K562 (cell line): ENCODE results near the gene NECTIN4. TPM values are rescaled to one million over a fixed set of nuclear protein-coding genes. Genes with fewer than 3 reads are reported as not detected.
A peak's percentile ranks its signal among the peaks of the same experiment; 100 is the strongest.

ENCODE experiments used
- ATF3 ChIP-seq, 2 experiments: fragments of 450-650 bp in 1 of 2; sonication (generic) in 1 of 2; formaldehyde crosslinking in 1 of 2; IDR thresholded peaks in 1 of 2; conservative IDR thresholded peaks in 1 of 2; 2 replicates each; pipeline versions ENCODE4 v1.6.1 to v1.8.1; 2016 to 2023; ENCODE audit warnings: mild to moderate bottlenecking in 2 of 2, moderate library complexity in 2 of 2, inconsistent platforms in 1 of 2, missing genetic modification reagents in 1 of 2
- CC2D1A ChIP-seq: fragments of 450-650 bp; IDR thresholded peaks from 2 replicates; pipeline ENCODE4 v1.6.1; 2017; ENCODE audit warnings: mild to moderate bottlenecking
- ERF ChIP-seq: fragments of 450-650 bp; formaldehyde crosslinking; IDR thresholded peaks from 2 replicates; pipeline ENCODE4 v1.4.0; 2020; ENCODE audit warnings: mild to moderate bottlenecking, mixed read lengths
- HDAC2 ChIP-seq: fragments of 450-650 bp; IDR thresholded peaks from 2 replicates; pipeline ENCODE4 v1.6.1; 2016; ENCODE audit warnings: mild to moderate bottlenecking
- IRF2 ChIP-seq: sonication (generic); formaldehyde crosslinking; IDR thresholded peaks from 2 replicates; pipeline ENCODE4 v1.8.1; 2022; ENCODE audit warnings: mild to moderate bottlenecking, missing genetic modification reagents
- MAFG ChIP-seq: fragments of 450-650 bp; conservative IDR thresholded peaks from 2 replicates; pipeline ENCODE4 v1.6.1; 2016; ENCODE audit warnings: missing genetic modification characterization, missing compliant biosample characterization
- MEF2A ChIP-seq: IDR thresholded peaks from 2 replicates; pipeline ENCODE4 v1.6.1; 2011; ENCODE audit warnings: low read depth, mild to moderate bottlenecking, low read length, moderate library complexity; ENCODE audit not compliant: control insufficient read depth
- MXD1 ChIP-seq: fragments of 250-450 bp; sonication (Bioruptor Pico); IDR thresholded peaks from 2 replicates; pipeline ENCODE4 v1.8.0; 2021; ENCODE audit warnings: borderline replicate concordance, mild to moderate bottlenecking, moderate library complexity; ENCODE audit not compliant: poor library complexity, severe bottlenecking
- NCOA2 ChIP-seq, 2 experiments: fragments of 450-650 bp; IDR thresholded peaks; 2 replicates each; pipeline ENCODE4 v1.6.1; 2018; ENCODE audit warnings: mild to moderate bottlenecking in 2 of 2, moderate library complexity in 1 of 2; ENCODE audit not compliant: partially characterized antibody in 2 of 2
- NFYB ChIP-seq: IDR thresholded peaks from 2 replicates; pipeline ENCODE4 v1.6.1; 2011; ENCODE audit warnings: mild to moderate bottlenecking, moderate library complexity; ENCODE audit not compliant: insufficient read length; ENCODE audit errors: extremely low read depth
- RBM25 ChIP-seq: fragments of 200-400 bp; formaldehyde crosslinking; IDR thresholded peaks from 2 replicates; pipeline ENCODE4 v1.6.1; 2018; ENCODE audit warnings: low read length, low read depth, moderate library complexity; ENCODE audit not compliant: severe bottlenecking
- RFX7 ChIP-seq: fragments of 250-450 bp; sonication (Bioruptor Pico); IDR thresholded peaks from 2 replicates; pipeline ENCODE4 v1.5.1; 2021; ENCODE audit warnings: mild to moderate bottlenecking
- SAFB ChIP-seq: fragments of 200-400 bp; formaldehyde crosslinking; IDR thresholded peaks from 2 replicates; pipeline ENCODE4 v1.6.1; 2017; ENCODE audit warnings: low read depth, low read length, borderline replicate concordance
- SRSF9 ChIP-seq: fragments of 200-400 bp; formaldehyde crosslinking; IDR thresholded peaks from 2 replicates; pipeline ENCODE4 v1.6.1; 2017; ENCODE audit warnings: low read depth, low read length, borderline replicate concordance
- TEAD4 ChIP-seq, 2 experiments: sonication (generic) in 1 of 2; formaldehyde crosslinking in 1 of 2; IDR thresholded peaks; 2 replicates each; pipeline versions ENCODE4 v1.6.1 to v1.8.0; 2012 to 2022; ENCODE audit warnings: borderline replicate concordance in 1 of 2, inconsistent platforms in 1 of 2, low read length in 1 of 2, mild to moderate bottlenecking in 1 of 2, missing genetic modification reagents in 1 of 2
- TGIF2 ChIP-seq: sonication (generic); formaldehyde crosslinking; IDR thresholded peaks from 2 replicates; pipeline ENCODE4 v1.8.1; 2022; ENCODE audit warnings: mild to moderate bottlenecking, missing genetic modification reagents, moderate library complexity
- XRCC3 ChIP-seq: fragments of 450-650 bp; IDR thresholded peaks from 2 replicates; pipeline ENCODE4 v1.6.1; 2017; ENCODE audit warnings: mild to moderate bottlenecking, moderate library complexity
- ZBTB2 ChIP-seq: fragments of 450-650 bp; IDR thresholded peaks from 2 replicates; pipeline ENCODE4 v1.6.1; 2016; ENCODE audit warnings: antibody characterized with exemption
- ZBTB43 ChIP-seq: sonication (generic); formaldehyde crosslinking; IDR thresholded peaks from 2 replicates; pipeline ENCODE4 v1.8.0; 2023; ENCODE audit warnings: mild to moderate bottlenecking, missing genetic modification reagents
- ZKSCAN3 ChIP-seq: fragments of 250-450 bp; sonication (Bioruptor Pico); IDR thresholded peaks from 2 replicates; pipeline ENCODE4 v1.4.0; 2020
- ZNF124 ChIP-seq: sonication (generic); formaldehyde crosslinking; IDR thresholded peaks from 2 replicates; pipeline ENCODE4 v1.8.1; 2022; ENCODE audit warnings: missing genetic modification reagents
- ZNF143 ChIP-seq: sonication (generic); formaldehyde crosslinking; IDR thresholded peaks from 2 replicates; pipeline ENCODE4 v1.9.0; 2022; ENCODE audit warnings: mild to moderate bottlenecking, missing genetic modification reagents
- ZNF175 ChIP-seq: fragments of 200-800 bp; sonication (Bioruptor generic); IDR thresholded peaks from 2 replicates; pipeline ENCODE4 v1.6.1; 2016; ENCODE audit warnings: low read depth, mild to moderate bottlenecking, missing genetic modification characterization, missing compliant biosample characterization
- ZNF197 ChIP-seq: fragments of 200-800 bp; sonication (Bioruptor generic); IDR thresholded peaks from 2 replicates; pipeline ENCODE4 v1.6.1; 2016; ENCODE audit warnings: low read depth, missing genetic modification characterization, missing compliant biosample characterization
- ZNF347 ChIP-seq: fragments of 450-650 bp; formaldehyde crosslinking; IDR thresholded peaks from 2 replicates; pipeline ENCODE4 v1.4.0; 2020; ENCODE audit warnings: low read depth, mild to moderate bottlenecking, moderate library complexity
- polyA plus RNA-seq, 8 experiments: library from polyadenylated mRNA; depleted of rRNA in 4 of 8; stranded (reverse) in 5 of 8; unstranded in 3 of 8; fragments of >200 nt; fragmentation: Nextera tagmentation in 2 of 8; fragmentation: Illumina TruSeq in 1 of 8; extraction: Ambion mirVana in 2 of 8; extraction: Trizol in 1 of 8; gene quantifications; 2 replicates each; pipeline versions ENCODE4 v1.2.1 to v1.2.3, GENCODE V29; 2011 to 2014; ENCODE audit warnings: inconsistent platforms in 1 of 8, missing spikeins in 1 of 8
- total RNA-seq, 7 experiments: library from RNA; depleted of rRNA in 6 of 7; stranded (reverse); fragments of >200 nt in 6 of 7; fragmentation: Illumina TruSeq in 2 of 7; extraction: Trizol in 2 of 7; gene quantifications; 2 replicates each; pipeline versions ENCODE4 v1.2.1 to v1.2.3, GENCODE V29; 2011 to 2021; ENCODE audit warnings: low replicate concordance in 1 of 7

Gene NECTIN4
- total and polyA plus RNA-seq, 9 of the 15 experiments (the other 6 are each of a cell fraction or from before 2014, with no cell fraction given): 0.01 to 0.09 TPM; not detected in 7

GRCh38 chr1:161033751-161034150 lies 55.6 kb downstream of the NECTIN4 start (continued):
- TF ChIP-seq ZNF175 (no peak), HDAC2 (no peak), RBM25 (no peak), TEAD4 (IDR thresholded peaks at IDR 0.05; ENCODE audit: low read length) (peak; percentile 36; the same call in 1 of the 2 replicates), TEAD4 (CRISPR knock-in tag; IDR thresholded peaks at IDR 0.05; ENCODE audit: borderline replicate concordance) (no peak), ZBTB2 (no peak), MAFG (tag) (no peak), ATF3 (IDR thresholded peaks at IDR 0.05) (peak; percentile 91), ATF3 (CRISPR knock-in tag; conservative IDR thresholded peaks at IDR 0.05) (no peak), ZBTB43 (CRISPR knock-in tag) (no peak), NCOA2 (IDR thresholded peaks at IDR 0.05; ENCODE audit: partially characterized antibody in 2 of 2) (no peak), XRCC3 (no peak), ZNF124 (CRISPR knock-in tag) (no peak), ZKSCAN3 (CRISPR knock-in tag) (no peak), SAFB (no peak), ZNF143 (CRISPR knock-in tag) (no peak), ZNF347 (CRISPR knock-in tag) (no peak), ERF (no peak), CC2D1A (no peak), IRF2 (CRISPR knock-in tag) (no peak), MEF2A (no peak), SRSF9 (no peak), MXD1 (CRISPR knock-in tag) (no peak), TGIF2 (no peak), ZNF197 (CRISPR knock-in tag) (no peak), RFX7 (CRISPR knock-in tag) (no peak), NFYB (no peak)
